MM.1S (cell line): ENCODE results near the gene HS3ST6.

Experiments used
- DNase-seq: peaks from one replicate; pipeline ENCODE4 v3.0.0-alpha.2; 2015
- H2AFZ ChIP-seq: fragments of 300-600 bp; sonication (generic); 2 replicates; pipeline ENCODE4 v1.6.0; 2016; ENCODE audit warnings: antibody characterized with exemption, low read length
- H3F3A ChIP-seq: fragments of 300-600 bp; sonication (generic); 2 replicates; pipeline ENCODE4 v1.6.1; 2016; ENCODE audit warnings: mild to moderate bottlenecking, antibody characterized with exemption, low read length, moderate library complexity, mixed read lengths; ENCODE audit not compliant: insufficient read depth
- H3K27ac ChIP-seq: fragments of 300-600 bp; sonication (generic); 2 replicates; pipeline ENCODE4 v1.5.1; 2016; ENCODE audit warnings: mild to moderate bottlenecking, low read length
- H3K27me3 ChIP-seq: fragments of 300-600 bp; sonication (generic); replicated peaks from 2 replicates; pipeline ENCODE4 v1.6.0; 2016; ENCODE audit warnings: low read length; ENCODE audit not compliant: insufficient read depth
- H3K36me3 ChIP-seq: fragments of 300-600 bp; sonication (generic); replicated peaks from 2 replicates; pipeline ENCODE4 v1.6.1; 2016; ENCODE audit warnings: mild to moderate bottlenecking, low read length, mixed read lengths; ENCODE audit not compliant: insufficient read depth
- H3K4me1 ChIP-seq: fragments of 300-600 bp; sonication (generic); 2 replicates; pipeline ENCODE4 v1.6.1; 2016; ENCODE audit warnings: low read length, mixed read lengths
- H3K4me2 ChIP-seq: fragments of 300-600 bp; sonication (generic); 2 replicates; pipeline ENCODE4 v1.6.0; 2016; ENCODE audit warnings: low read depth, low read length
- H3K4me3 ChIP-seq: fragments of 300-600 bp; sonication (generic); 2 replicates; pipeline ENCODE4 v1.5.1; 2016; ENCODE audit warnings: low read length, mixed read lengths
- H3K79me2 ChIP-seq: fragments of 300-600 bp; sonication (generic); 2 replicates; pipeline ENCODE4 v1.6.1; 2016; ENCODE audit warnings: mixed run types, low read length, mixed read lengths
- H3K9ac ChIP-seq: fragments of 300-600 bp; sonication (generic); 2 replicates; pipeline ENCODE4 v1.6.1; 2016; ENCODE audit warnings: low read length, mixed read lengths
- H3K9me2 ChIP-seq: fragments of 300-600 bp; sonication (generic); replicated peaks from 2 replicates; pipeline ENCODE4 v1.6.1; 2016; ENCODE audit warnings: mild to moderate bottlenecking, low read length, mixed read lengths; ENCODE audit not compliant: insufficient read depth
- H3K9me3 ChIP-seq: fragments of 300-600 bp; sonication (generic); replicated peaks from 2 replicates; pipeline ENCODE4 v1.6.1; 2016; ENCODE audit warnings: mild to moderate bottlenecking, low read length, mixed read lengths; ENCODE audit not compliant: insufficient read depth
- H4K20me1 ChIP-seq: fragments of 300-600 bp; sonication (generic); 2 replicates; pipeline ENCODE4 v1.6.1; 2016; ENCODE audit warnings: mild to moderate bottlenecking, low read length, moderate library complexity, mixed read lengths; ENCODE audit not compliant: insufficient read depth
- EZH2 ChIP-seq: fragments of 300-600 bp; sonication (generic); optimal IDR thresholded peaks from 2 replicates; pipeline ENCODE3; 2017; ENCODE audit warnings: low read depth, mild to moderate bottlenecking, antibody characterized with exemption, low read length, mixed read lengths
- EZH2phosphoT487 ChIP-seq: fragments of 300-600 bp; sonication (generic); IDR thresholded peaks from 2 replicates; pipeline ENCODE4 v1.6.1; 2018; ENCODE audit warnings: antibody characterized with exemption, low read length
- TF ChIP-seq, protein P1 (sequence below): fragments of 300-600 bp; sonication (generic); IDR thresholded peaks from 2 replicates; pipeline ENCODE4 v1.5.1; 2016; ENCODE audit warnings: antibody characterized with exemption, low read length, mixed read lengths

HS3ST6 gene

GRCh38 chr16:1961651-1962067 lies 43.4 kb upstream of the HS3ST6 start:
- Histone ChIP-seq H3K4me3 (no peak overlapping the region), H3K36me3 (peaks cover 17% of the 10 kb centered on the region), H3K9me2 (no peaks in the 10 kb centered on the region), H3K9me3 (no peaks in the 10 kb centered on the region), H3F3A (peaks cover 40% of the 10 kb centered on the region), H3K4me2 (no peak overlapping the region), H3K79me2 (peaks cover 43% of the 10 kb centered on the region), H3K27ac (no peak overlapping the region), H3K27me3 (no peaks in the 10 kb centered on the region), H3K9ac (no peak overlapping the region), H3K4me1 (peaks cover 15% of the 10 kb centered on the region), H4K20me1 (no peaks in the 10 kb centered on the region), H2AFZ (no peak overlapping the region)
- no peak for TF ChIP-seq EZH2
- TF ChIP-seq EZH2phosphoT487: no peak
- TF ChIP-seq, protein P1, sequence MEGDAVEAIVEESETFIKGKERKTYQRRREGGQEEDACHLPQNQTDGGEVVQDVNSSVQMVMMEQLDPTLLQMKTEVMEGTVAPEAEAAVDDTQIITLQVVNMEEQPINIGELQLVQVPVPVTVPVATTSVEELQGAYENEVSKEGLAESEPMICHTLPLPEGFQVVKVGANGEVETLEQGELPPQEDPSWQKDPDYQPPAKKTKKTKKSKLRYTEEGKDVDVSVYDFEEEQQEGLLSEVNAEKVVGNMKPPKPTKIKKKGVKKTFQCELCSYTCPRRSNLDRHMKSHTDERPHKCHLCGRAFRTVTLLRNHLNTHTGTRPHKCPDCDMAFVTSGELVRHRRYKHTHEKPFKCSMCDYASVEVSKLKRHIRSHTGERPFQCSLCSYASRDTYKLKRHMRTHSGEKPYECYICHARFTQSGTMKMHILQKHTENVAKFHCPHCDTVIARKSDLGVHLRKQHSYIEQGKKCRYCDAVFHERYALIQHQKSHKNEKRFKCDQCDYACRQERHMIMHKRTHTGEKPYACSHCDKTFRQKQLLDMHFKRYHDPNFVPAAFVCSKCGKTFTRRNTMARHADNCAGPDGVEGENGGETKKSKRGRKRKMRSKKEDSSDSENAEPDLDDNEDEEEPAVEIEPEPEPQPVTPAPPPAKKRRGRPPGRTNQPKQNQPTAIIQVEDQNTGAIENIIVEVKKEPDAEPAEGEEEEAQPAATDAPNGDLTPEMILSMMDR: no peak
- DNase-seq: no peak

- Histone ChIP-seq H3K27me3 (no peaks in the 10 kb centered on the region), H3K9ac (no peak overlapping the region), H3K4me2 (peak overlapping the region; percentile 92; the same call in 1 of the 2 replicates), H4K20me1 (no peaks in the 10 kb centered on the region), H3K9me2 (no peaks in the 10 kb centered on the region), H2AFZ (no peak overlapping the region), H3K27ac (no peak overlapping the region), H3K4me3 (peak overlapping the region; percentile 88), H3K79me2 (peaks cover 42% of the 10 kb centered on the region), H3K36me3 (peaks cover 17% of the 10 kb centered on the region), H3K4me1 (peaks cover 15% of the 10 kb centered on the region), H3F3A (peaks cover 40% of the 10 kb centered on the region), H3K9me3 (no peaks in the 10 kb centered on the region)
- no peak for TF ChIP-seq EZH2
- TF ChIP-seq, protein P1: no peak
- no peak for TF ChIP-seq EZH2phosphoT487
- DNase-seq: no peak
Measured at GRCh38 chr16:1960665-1961630, 42.7 kb upstream of the HS3ST6 start.

DNA sequence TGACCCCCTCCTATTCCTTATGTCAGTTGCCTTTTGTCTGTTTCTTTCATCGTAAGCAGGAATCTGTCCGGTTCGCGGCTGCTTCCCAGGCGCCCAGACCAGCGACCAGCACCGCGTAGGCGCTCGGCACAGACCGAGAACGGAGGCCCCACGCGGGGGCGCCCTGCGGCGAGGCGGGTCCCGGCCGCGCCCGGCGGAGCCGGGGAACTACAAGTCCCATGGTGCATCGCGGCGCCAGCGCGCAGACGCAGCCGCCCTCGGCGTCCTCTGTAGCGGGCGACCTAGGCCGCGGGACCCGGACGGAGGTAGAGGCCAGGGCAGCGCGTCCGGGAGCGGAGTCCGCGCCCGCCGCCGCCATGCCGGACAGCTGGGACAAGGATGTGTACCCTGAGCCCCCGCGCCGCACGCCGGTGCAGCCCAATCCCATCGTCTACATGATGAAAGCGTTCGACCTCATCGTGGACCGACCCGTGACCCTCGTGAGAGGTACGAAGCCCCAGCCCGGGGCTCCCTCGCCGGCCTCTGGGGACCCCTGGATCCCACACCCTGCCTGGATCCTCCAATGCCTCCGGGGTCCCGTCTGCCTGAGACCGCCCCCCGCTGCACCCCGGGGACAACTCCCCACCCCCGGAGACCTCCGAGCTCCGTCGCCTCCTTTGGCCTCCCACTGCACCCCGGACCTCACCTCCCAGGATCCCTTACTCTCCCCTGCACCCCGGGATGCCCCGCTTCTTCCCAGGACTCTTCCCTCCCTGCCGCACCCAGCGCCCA lies 41.2 kb upstream of the HS3ST6 start, which contains the start of gene NDUFB10:
Gene NDUFB10, plus strand, starts transcription at position 270 of the 771 bp plus-strand sequence. Its CDS starts 87 bp downstream, at position 357.
- peaks cover 36% of the 10 kb centered on the region for H3F3A ChIP-seq
- peak within 1 kb of the TSS; percentile 81 for H2AFZ ChIP-seq
- peaks cover 15% of the 10 kb centered on the region for H3K4me1 ChIP-seq
- DNase-seq: peak; percentile 92
- peak within 1 kb of the TSS; percentile 91 for H3K9ac ChIP-seq
- TF ChIP-seq, protein P1: peak; percentile 80
- TF ChIP-seq EZH2phosphoT487: no peak
- H3K36me3 ChIP-seq: peaks cover 17% of the 10 kb centered on the region
- H3K9me3 ChIP-seq: no peaks in the 10 kb centered on the region
- peak within 1 kb of the TSS; percentile 88 for H3K4me3 ChIP-seq
- H3K79me2 ChIP-seq: peaks cover 29% of the 10 kb centered on the region
- H3K27ac ChIP-seq: no peak within 1 kb of the TSS
- H3K9me2 ChIP-seq: no peaks in the 10 kb centered on the region
- H3K27me3 ChIP-seq: peaks cover 8% of the 10 kb centered on the region
- no peaks in the 10 kb centered on the region for H4K20me1 ChIP-seq
- H3K4me2 ChIP-seq: peak within 1 kb of the TSS; percentile 92
